ENCODE data around the gene HSD17B2. TPM values are rescaled to one million over a fixed set of nuclear protein-coding genes. Genes with fewer than 3 reads are reported as not detected.

The HSD17B2 gene
- total and polyA plus RNA-seq, 4 donors, result 47.7 to 126 (median 103) TPM

DNA sequence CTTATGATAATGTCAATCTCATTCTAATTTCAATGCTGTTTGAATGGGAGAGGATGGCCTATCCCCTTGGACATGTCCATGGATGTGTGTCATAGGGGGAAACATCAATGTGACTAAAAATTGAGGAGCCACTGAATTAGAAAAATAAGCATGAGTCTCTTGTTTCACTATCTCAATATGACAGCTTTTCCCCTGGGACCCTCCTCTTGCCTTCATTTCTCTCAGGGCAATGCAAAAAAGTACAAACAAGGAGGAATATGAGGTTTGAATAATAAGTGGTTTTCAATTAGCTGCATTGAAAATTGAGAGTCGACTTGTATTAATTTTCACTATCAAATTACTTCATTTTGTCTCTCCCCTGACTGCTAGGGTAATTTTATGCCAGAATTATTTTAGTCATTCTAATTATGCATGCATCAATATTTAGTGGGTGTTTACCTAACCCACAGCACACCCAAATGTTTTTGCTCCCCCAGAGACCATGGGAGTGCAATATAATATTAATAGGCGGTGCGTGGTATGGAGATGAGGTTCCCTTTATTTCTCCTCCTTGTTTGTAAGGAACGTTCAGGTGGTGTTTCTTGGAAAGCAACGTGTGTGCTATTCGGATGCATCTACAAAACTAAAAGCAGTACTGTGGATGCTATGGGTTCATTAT lies 17.0 kb upstream of the HSD17B2 start:
- Histone ChIP-seq H3K9me3 (ENCODE audit: control insufficient read depth in 4 of 4, low read length in 3 of 4) (peaks cover 0 to 2% (median 1%) of the 10 kb centered on the region in 4 donors), H3K27me3 (ENCODE audit: control insufficient read depth in 4 of 4, insufficient read depth in 4 of 4, low read length in 3 of 4) (no peaks in the 10 kb centered on the region), H3K27ac (ENCODE audit: low read depth in 1 of 2, low read length in 2 of 2) (no peak overlapping the region), H3K9ac (ENCODE audit: low read depth in 1 of 2, low read length in 2 of 2) (no peak overlapping the region), H3K36me3 (ENCODE audit: control insufficient read depth in 4 of 4, insufficient read depth in 3 of 4, low read depth in 1 of 4, low read length in 3 of 4) (no peaks in the 10 kb centered on the region), H3K4me3 (ENCODE audit: low read depth in 1 of 3, low read length in 3 of 3) (no peak overlapping the region), H3K4me1 (ENCODE audit: control insufficient read depth in 4 of 4, insufficient read depth in 4 of 4, low read length in 3 of 4) (peaks cover 0 to 8% (median 5%) of the 10 kb centered on the region in 4 donors)
- no peak for TF ChIP-seq RXRA (IDR thresholded peaks at IDR 0.05)
- TF ChIP-seq JUND (IDR thresholded peaks at IDR 0.05), result no peak
- TF ChIP-seq NR2F2 (IDR thresholded peaks at IDR 0.05), result no peak
- no peak for TF ChIP-seq TAF1 (conservative IDR thresholded peaks at IDR 0.05)
- TF ChIP-seq FOXA1 (IDR thresholded peaks at IDR 0.05), result no peak
- no peak for TF ChIP-seq HNF4A (conservative IDR thresholded peaks at IDR 0.05)
- no peak for TF ChIP-seq EGR1 (IDR thresholded peaks at IDR 0.05; ENCODE audit: low read depth in 2 of 2)
- no peak for TF ChIP-seq RAD21 (IDR thresholded peaks at IDR 0.05)
- TF ChIP-seq, protein P1, sequence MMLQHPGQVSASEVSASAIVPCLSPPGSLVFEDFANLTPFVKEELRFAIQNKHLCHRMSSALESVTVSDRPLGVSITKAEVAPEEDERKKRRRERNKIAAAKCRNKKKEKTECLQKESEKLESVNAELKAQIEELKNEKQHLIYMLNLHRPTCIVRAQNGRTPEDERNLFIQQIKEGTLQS (IDR thresholded peaks at IDR 0.05), result no peak
- no peak for TF ChIP-seq YY1 (IDR thresholded peaks at IDR 0.05)
- TF ChIP-seq GABPA (IDR thresholded peaks at IDR 0.05 in 1 of 2, conservative IDR thresholded peaks at IDR 0.05 in 1 of 2), result no peak
- no peak for TF ChIP-seq FOXA2 (IDR thresholded peaks at IDR 0.05)
- TF ChIP-seq, protein P2, sequence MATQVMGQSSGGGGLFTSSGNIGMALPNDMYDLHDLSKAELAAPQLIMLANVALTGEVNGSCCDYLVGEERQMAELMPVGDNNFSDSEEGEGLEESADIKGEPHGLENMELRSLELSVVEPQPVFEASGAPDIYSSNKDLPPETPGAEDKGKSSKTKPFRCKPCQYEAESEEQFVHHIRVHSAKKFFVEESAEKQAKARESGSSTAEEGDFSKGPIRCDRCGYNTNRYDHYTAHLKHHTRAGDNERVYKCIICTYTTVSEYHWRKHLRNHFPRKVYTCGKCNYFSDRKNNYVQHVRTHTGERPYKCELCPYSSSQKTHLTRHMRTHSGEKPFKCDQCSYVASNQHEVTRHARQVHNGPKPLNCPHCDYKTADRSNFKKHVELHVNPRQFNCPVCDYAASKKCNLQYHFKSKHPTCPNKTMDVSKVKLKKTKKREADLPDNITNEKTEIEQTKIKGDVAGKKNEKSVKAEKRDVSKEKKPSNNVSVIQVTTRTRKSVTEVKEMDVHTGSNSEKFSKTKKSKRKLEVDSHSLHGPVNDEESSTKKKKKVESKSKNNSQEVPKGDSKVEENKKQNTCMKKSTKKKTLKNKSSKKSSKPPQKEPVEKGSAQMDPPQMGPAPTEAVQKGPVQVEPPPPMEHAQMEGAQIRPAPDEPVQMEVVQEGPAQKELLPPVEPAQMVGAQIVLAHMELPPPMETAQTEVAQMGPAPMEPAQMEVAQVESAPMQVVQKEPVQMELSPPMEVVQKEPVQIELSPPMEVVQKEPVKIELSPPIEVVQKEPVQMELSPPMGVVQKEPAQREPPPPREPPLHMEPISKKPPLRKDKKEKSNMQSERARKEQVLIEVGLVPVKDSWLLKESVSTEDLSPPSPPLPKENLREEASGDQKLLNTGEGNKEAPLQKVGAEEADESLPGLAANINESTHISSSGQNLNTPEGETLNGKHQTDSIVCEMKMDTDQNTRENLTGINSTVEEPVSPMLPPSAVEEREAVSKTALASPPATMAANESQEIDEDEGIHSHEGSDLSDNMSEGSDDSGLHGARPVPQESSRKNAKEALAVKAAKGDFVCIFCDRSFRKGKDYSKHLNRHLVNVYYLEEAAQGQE (IDR thresholded peaks at IDR 0.05), result no peak
- TF ChIP-seq, protein P3, sequence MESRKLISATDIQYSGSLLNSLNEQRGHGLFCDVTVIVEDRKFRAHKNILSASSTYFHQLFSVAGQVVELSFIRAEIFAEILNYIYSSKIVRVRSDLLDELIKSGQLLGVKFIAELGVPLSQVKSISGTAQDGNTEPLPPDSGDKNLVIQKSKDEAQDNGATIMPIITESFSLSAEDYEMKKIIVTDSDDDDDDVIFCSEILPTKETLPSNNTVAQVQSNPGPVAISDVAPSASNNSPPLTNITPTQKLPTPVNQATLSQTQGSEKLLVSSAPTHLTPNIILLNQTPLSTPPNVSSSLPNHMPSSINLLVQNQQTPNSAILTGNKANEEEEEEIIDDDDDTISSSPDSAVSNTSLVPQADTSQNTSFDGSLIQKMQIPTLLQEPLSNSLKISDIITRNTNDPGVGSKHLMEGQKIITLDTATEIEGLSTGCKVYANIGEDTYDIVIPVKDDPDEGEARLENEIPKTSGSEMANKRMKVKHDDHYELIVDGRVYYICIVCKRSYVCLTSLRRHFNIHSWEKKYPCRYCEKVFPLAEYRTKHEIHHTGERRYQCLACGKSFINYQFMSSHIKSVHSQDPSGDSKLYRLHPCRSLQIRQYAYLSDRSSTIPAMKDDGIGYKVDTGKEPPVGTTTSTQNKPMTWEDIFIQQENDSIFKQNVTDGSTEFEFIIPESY (IDR thresholded peaks at IDR 0.05), result no peak
- no peak for DNase-seq (ENCODE audit: low spot score)
- WGBS, result 82% methylated on average over 6 of the region's 6 CpGs

DNA sequence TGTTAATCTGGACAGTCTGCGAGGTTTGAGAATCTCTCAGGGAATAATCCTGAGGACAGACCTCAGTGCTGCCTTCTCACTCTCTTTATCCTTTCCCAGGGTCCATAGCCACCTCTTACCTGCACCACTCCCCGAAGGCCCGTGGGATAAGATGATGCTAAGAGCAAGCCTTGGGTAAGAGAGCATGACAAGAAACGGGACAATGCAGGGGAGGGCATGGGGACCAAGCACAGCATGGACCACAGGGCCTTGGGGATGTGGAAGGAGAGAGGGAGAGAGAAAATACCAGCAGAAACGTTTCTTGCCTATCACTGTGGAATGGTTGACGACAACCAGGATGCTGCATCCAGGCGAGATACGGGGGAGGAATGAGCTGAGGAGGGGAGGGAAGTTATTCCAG lies 15.5 kb upstream of the HSD17B2 start:
- Histone ChIP-seq H3K4me1 (ENCODE audit: control insufficient read depth in 4 of 4, insufficient read depth in 4 of 4, low read length in 3 of 4) (peaks cover 0 to 8% (median 5%) of the 10 kb centered on the region in 4 donors), H3K9ac (ENCODE audit: low read depth in 1 of 2, low read length in 2 of 2) (no peak overlapping the region), H3K4me3 (ENCODE audit: low read depth in 1 of 3, low read length in 3 of 3) (no peak overlapping the region), H3K36me3 (ENCODE audit: control insufficient read depth in 4 of 4, insufficient read depth in 3 of 4, low read depth in 1 of 4, low read length in 3 of 4) (no peaks in the 10 kb centered on the region), H3K9me3 (ENCODE audit: control insufficient read depth in 4 of 4, low read length in 3 of 4) (peaks cover 0 to 2% (median 1%) of the 10 kb centered on the region in 4 donors), H3K27ac (ENCODE audit: low read depth in 1 of 2, low read length in 2 of 2) (no peak overlapping the region), H3K27me3 (ENCODE audit: control insufficient read depth in 4 of 4, insufficient read depth in 4 of 4, low read length in 3 of 4) (no peaks in the 10 kb centered on the region)
- WGBS, result 70% methylated on average over 8 of the region's 8 CpGs
- no peak for DNase-seq (ENCODE audit: low spot score)
- no peak for TF ChIP-seq HNF4G (IDR thresholded peaks at IDR 0.05)
